ENCODE data around the gene ABHD17C. TPM values are rescaled to one million over a fixed set of nuclear protein-coding genes. Genes with fewer than 3 reads are reported as not detected.

ABHD17C gene
- total and polyA plus RNA-seq, 2 of the 8 experiments (the other 6 are each of a cell fraction or from before 2014, with no cell fraction given), result 20.2 to 29.8 TPM

DNA sequence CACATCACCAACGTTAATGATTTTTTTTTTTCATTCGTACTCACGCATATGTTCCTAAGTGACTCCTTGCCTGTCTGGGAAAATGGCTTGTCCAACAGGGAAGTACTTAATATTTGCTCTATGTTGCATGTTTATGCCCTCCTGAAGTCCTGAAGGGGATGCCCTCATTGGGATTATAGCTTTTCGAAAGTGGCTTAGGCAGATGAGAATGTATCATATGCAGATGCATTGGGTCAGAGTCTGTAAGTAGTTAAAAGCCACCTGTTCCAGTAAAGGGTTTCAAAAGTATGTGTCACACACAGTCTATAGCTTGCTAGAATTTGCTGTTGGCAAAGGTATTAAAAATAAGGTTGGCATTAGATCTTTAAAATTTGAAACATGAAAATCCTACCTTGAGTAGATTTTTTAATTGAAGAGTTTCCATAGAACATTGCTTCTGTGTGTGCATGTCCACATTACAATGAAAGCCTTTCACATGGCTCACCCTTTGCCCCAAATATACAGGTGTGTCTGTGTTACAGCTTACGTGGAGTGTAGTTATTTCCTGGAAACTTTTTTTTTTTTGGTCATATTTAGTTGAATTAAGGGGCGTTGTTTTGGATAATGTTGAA lies 2.1 kb downstream of the ABHD17C start (continued):
- TF ChIP-seq TCF12 (IDR thresholded peaks at IDR 0.05; ENCODE audit: low read depth, low read length) (no peak), SAP30 (IDR thresholded peaks at IDR 0.05; ENCODE audit: insufficient read depth, insufficient replicate concordance, low read length) (no peak)

Measured in H1 (cell line).